Measurements from ENCODE around the gene EGFL6. TPM values are rescaled to one million over a fixed set of nuclear protein-coding genes. Genes with fewer than 3 reads are reported as not detected.

EGFL6 gene
- total and polyA plus RNA-seq, 10 of the 15 experiments (the other 5 are each of a cell fraction or from before 2014, with no cell fraction given): 0.03 TPM; not detected in 9

DNA sequence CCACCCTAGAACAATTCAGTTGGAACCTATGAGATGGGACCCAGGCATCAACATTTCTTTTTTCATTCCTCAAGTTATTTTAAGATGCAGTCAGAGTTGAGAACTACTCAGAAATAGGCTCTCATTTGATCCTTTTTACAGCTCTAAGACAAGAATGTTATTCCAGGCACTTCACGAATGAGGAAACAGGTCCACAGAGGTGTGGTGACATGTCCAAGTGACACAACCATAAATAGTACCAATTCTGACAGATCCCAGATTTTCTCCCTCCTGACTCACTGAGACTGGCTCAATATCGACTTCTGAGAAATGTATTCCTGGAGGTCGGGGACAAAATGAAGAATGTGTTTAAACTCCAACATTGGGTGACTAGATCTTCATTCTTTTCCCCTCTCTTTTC is 94.6 kb downstream of the EGFL6 start:
- Histone ChIP-seq H3K36me3 (ENCODE audit: control insufficient read depth in 2 of 2, insufficient read depth in 2 of 2, low read length in 1 of 2) (peaks cover 0 to 4% of the 10 kb centered on the region in 2 experiments; a peak in 1 of 4 replicates), H3K27ac (ENCODE audit: control insufficient read depth, insufficient read depth) (no peak overlapping the region), H3K9ac (ENCODE audit: control insufficient read depth, insufficient read depth, low read length) (no peak overlapping the region), H3K4me1 (ENCODE audit: control insufficient read depth, insufficient read depth, low read length) (peaks cover 23% of the 10 kb centered on the region), H4K20me1 (ENCODE audit: control insufficient read depth, insufficient read depth) (no peaks in the 10 kb centered on the region), H3K27me3 (replicated peaks in 1 of 2; ENCODE audit: control insufficient read depth in 2 of 2, insufficient read depth in 2 of 2, low read length in 1 of 2) (no peaks in the 10 kb centered on the region), H3K4me3 (no peak overlapping the region), H2AFZ (ENCODE audit: control insufficient read depth, low read depth, low read length) (no peak overlapping the region), H3K9me3 (replicated peaks; ENCODE audit: control insufficient read depth, insufficient read depth, low read length) (no peaks in the 10 kb centered on the region), H3K79me2 (ENCODE audit: control insufficient read depth, insufficient read depth, low read length) (peaks cover 4% of the 10 kb centered on the region), H3K4me2 (ENCODE audit: control insufficient read depth, insufficient read depth) (no peak overlapping the region)
- ChIA-PET POLR2A (no interaction called here), CTCF (interaction anchor here (0.7 to 3.0 kb wide), 4 partner anchors 24 to 71 kb away, joined by 3 to 23 read pairs (median 14); partner anchors contain the start of genes OFD1 and TRAPPC2), RAD21 (ENCODE audit: unreplicated experiment) (interaction anchor here (1.2 to 3.1 kb wide), 4 partner anchors 28 to 364 kb away, joined by 3 to 38 read pairs (median 7); no protein-coding TSS in a partner anchor), SMC1A (ENCODE audit: uncharacterized antibody, unreplicated experiment) (interaction anchor here (0.9 to 6.5 kb wide), 4 partner anchors 15 to 82 kb away, joined by 3 to 115 read pairs (median 46); partner anchors contain the start of genes OFD1 and TRAPPC2)
- in situ Hi-C loops (cut with MboI) (loop anchor here (25.0 kb wide), 1 partner anchor 702 kb away; no protein-coding TSS in a partner anchor), intact Hi-C loops (cut with micrococcal nuclease; ENCODE audit: unreplicated experiment) (loop anchor here (10.0 kb wide), 1 partner anchor 719 kb away; no protein-coding TSS in a partner anchor)
- TF ChIP-seq ELK1 (IDR thresholded peaks at IDR 0.05; ENCODE audit: low read depth, low read length) (no peak), SIX5 (IDR thresholded peaks at IDR 0.05; ENCODE audit: low read depth, low read length, severe bottlenecking) (no peak), YY1 (IDR thresholded peaks at IDR 0.05; ENCODE audit: low read depth, low read length) (no peak), CBX3 (IDR thresholded peaks at IDR 0.05; ENCODE audit: borderline replicate concordance, low read depth) (no peak), NR2F1 (conservative IDR thresholded peaks at IDR 0.05) (no peak), SRF (IDR thresholded peaks at IDR 0.05; ENCODE audit: low read depth in 2 of 2, low read length in 2 of 2) (no peak)
- TF ChIP-seq, protein P1, sequence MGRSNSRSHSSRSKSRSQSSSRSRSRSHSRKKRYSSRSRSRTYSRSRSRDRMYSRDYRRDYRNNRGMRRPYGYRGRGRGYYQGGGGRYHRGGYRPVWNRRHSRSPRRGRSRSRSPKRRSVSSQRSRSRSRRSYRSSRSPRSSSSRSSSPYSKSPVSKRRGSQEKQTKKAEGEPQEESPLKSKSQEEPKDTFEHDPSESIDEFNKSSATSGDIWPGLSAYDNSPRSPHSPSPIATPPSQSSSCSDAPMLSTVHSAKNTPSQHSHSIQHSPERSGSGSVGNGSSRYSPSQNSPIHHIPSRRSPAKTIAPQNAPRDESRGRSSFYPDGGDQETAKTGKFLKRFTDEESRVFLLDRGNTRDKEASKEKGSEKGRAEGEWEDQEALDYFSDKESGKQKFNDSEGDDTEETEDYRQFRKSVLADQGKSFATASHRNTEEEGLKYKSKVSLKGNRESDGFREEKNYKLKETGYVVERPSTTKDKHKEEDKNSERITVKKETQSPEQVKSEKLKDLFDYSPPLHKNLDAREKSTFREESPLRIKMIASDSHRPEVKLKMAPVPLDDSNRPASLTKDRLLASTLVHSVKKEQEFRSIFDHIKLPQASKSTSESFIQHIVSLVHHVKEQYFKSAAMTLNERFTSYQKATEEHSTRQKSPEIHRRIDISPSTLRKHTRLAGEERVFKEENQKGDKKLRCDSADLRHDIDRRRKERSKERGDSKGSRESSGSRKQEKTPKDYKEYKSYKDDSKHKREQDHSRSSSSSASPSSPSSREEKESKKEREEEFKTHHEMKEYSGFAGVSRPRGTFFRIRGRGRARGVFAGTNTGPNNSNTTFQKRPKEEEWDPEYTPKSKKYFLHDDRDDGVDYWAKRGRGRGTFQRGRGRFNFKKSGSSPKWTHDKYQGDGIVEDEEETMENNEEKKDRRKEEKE (IDR thresholded peaks at IDR 0.05): no peak
- TF ChIP-seq, protein P2, sequence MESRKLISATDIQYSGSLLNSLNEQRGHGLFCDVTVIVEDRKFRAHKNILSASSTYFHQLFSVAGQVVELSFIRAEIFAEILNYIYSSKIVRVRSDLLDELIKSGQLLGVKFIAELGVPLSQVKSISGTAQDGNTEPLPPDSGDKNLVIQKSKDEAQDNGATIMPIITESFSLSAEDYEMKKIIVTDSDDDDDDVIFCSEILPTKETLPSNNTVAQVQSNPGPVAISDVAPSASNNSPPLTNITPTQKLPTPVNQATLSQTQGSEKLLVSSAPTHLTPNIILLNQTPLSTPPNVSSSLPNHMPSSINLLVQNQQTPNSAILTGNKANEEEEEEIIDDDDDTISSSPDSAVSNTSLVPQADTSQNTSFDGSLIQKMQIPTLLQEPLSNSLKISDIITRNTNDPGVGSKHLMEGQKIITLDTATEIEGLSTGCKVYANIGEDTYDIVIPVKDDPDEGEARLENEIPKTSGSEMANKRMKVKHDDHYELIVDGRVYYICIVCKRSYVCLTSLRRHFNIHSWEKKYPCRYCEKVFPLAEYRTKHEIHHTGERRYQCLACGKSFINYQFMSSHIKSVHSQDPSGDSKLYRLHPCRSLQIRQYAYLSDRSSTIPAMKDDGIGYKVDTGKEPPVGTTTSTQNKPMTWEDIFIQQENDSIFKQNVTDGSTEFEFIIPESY (IDR thresholded peaks at IDR 0.05): no peak
- TF ChIP-seq, protein P3, sequence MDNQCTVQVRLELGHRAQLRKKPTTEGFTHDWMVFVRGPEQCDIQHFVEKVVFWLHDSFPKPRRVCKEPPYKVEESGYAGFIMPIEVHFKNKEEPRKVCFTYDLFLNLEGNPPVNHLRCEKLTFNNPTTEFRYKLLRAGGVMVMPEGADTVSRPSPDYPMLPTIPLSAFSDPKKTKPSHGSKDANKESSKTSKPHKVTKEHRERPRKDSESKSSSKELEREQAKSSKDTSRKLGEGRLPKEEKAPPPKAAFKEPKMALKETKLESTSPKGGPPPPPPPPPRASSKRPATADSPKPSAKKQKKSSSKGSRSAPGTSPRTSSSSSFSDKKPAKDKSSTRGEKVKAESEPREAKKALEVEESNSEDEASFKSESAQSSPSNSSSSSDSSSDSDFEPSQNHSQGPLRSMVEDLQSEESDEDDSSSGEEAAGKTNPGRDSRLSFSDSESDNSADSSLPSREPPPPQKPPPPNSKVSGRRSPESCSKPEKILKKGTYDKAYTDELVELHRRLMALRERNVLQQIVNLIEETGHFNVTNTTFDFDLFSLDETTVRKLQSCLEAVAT (IDR thresholded peaks at IDR 0.05): no peak
- TF ChIP-seq, protein P4, sequence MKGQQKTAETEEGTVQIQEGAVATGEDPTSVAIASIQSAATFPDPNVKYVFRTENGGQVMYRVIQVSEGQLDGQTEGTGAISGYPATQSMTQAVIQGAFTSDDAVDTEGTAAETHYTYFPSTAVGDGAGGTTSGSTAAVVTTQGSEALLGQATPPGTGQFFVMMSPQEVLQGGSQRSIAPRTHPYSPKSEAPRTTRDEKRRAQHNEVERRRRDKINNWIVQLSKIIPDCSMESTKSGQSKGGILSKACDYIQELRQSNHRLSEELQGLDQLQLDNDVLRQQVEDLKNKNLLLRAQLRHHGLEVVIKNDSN (IDR thresholded peaks at IDR 0.05; ENCODE audit: borderline replicate concordance, extremely low read length, insufficient read depth, low read depth, low read length): no peak
- TF ChIP-seq, protein P5, sequence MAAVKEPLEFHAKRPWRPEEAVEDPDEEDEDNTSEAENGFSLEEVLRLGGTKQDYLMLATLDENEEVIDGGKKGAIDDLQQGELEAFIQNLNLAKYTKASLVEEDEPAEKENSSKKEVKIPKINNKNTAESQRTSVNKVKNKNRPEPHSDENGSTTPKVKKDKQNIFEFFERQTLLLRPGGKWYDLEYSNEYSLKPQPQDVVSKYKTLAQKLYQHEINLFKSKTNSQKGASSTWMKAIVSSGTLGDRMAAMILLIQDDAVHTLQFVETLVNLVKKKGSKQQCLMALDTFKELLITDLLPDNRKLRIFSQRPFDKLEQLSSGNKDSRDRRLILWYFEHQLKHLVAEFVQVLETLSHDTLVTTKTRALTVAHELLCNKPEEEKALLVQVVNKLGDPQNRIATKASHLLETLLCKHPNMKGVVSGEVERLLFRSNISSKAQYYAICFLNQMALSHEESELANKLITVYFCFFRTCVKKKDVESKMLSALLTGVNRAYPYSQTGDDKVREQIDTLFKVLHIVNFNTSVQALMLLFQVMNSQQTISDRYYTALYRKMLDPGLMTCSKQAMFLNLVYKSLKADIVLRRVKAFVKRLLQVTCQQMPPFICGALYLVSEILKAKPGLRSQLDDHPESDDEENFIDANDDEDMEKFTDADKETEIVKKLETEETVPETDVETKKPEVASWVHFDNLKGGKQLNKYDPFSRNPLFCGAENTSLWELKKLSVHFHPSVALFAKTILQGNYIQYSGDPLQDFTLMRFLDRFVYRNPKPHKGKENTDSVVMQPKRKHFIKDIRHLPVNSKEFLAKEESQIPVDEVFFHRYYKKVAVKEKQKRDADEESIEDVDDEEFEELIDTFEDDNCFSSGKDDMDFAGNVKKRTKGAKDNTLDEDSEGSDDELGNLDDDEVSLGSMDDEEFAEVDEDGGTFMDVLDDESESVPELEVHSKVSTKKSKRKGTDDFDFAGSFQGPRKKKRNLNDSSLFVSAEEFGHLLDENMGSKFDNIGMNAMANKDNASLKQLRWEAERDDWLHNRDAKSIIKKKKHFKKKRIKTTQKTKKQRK (IDR thresholded peaks at IDR 0.05; ENCODE audit: low read depth, low read length): no peak
- no TSS peak for BruUV-seq (replicated peaks)
- 69% methylated on average over 3 of the region's 3 CpGs for WGBS (ENCODE audit: insufficient coverage, insufficient replicate concordance, low lambda C conversion rate, missing lambda C conversion rate)
- ATAC-seq (no peak), FAIRE-seq (no peak), DNase-seq (ENCODE audit: low read depth, low spot score) (no peak)
